Gastrocnemius medialis (tissue), 4 donors: ENCODE data around the gene MEGF11.

Experiments used
- CTCF ChIP-seq, 5 experiments: fragments of 450-650 bp in 3 of 5; fragments of 200-600 bp in 2 of 5; sonication (generic) in 2 of 5; IDR thresholded peaks in 4 of 5; conservative IDR thresholded peaks in 1 of 5; 1 replicate in 4 of 5; 2 replicates in 1 of 5; pipeline ENCODE4 v1.5.1; 2016 to 2019; ENCODE audit warnings: antibody characterized with exemption in 5 of 5, mild to moderate bottlenecking in 3 of 5, moderate library complexity in 3 of 5
- POLR2A ChIP-seq, 2 donors: fragments of 450-650 bp; IDR thresholded peaks; one replicate each; pipeline ENCODE4 v1.6.1; 2017; ENCODE audit warnings: antibody characterized with exemption in 2 of 2, mild to moderate bottlenecking in 2 of 2, moderate library complexity in 2 of 2

- TF ChIP-seq CTCF (IDR thresholded peaks at IDR 0.05 in 4 of 5, conservative IDR thresholded peaks at IDR 0.05 in 1 of 5) (no peak), POLR2A (IDR thresholded peaks at IDR 0.05) (no peak)
These were observed 168.8 kb downstream of the MEGF11 start for GRCh38 chr15:66084704-66085103.
